Suprapubic skin (tissue), 4 donors: ENCODE results near the gene MTX2.

Source experiments
- EP300 ChIP-seq: sonication (generic); formaldehyde crosslinking; IDR thresholded peaks from one replicate; pipeline ENCODE4 v1.6.1; 2017; ENCODE audit warnings: antibody characterized with exemption
- POLR2A ChIP-seq, 2 donors: fragments of 450-650 bp; IDR thresholded peaks; one replicate each; pipeline ENCODE4 v1.6.1; 2017; ENCODE audit warnings: antibody characterized with exemption in 2 of 2, mild to moderate bottlenecking in 2 of 2, moderate library complexity in 2 of 2
- POLR2AphosphoS5 ChIP-seq, 3 donors: sonication (generic); formaldehyde crosslinking; IDR thresholded peaks; one replicate each; pipeline ENCODE4 v1.6.1; 2017; ENCODE audit warnings: antibody characterized with exemption in 3 of 3
- TF ChIP-seq, protein P1 (sequence below), 2 donors: fragments of 200-600 bp in 1 of 2; fragments of 450-650 bp in 1 of 2; sonication (generic) in 1 of 2; IDR thresholded peaks; one replicate each; pipeline ENCODE4 v1.5.1; 2016 to 2019; ENCODE audit warnings: antibody characterized with exemption in 2 of 2, mild to moderate bottlenecking in 1 of 2, moderate library complexity in 1 of 2

DNA sequence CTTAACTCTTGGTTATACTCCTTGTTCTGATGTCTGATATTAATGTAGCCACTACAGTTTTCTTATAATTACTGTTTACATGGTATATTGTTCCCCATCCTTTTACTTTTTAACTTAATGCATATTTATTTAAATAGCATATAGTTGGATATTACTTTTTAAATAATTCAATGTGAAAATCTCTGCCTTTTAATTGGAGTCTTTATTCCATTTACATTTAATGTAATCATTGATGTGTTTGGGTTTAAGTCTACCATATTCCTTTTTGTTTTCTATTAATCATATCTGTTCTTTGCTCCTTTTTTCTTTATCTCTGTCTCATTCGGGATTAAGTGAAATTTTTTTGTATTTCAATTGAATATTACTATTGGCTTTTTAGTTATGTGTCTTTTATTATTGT lies 109.1 kb downstream of the MTX2 start:
- TF ChIP-seq, protein P1, sequence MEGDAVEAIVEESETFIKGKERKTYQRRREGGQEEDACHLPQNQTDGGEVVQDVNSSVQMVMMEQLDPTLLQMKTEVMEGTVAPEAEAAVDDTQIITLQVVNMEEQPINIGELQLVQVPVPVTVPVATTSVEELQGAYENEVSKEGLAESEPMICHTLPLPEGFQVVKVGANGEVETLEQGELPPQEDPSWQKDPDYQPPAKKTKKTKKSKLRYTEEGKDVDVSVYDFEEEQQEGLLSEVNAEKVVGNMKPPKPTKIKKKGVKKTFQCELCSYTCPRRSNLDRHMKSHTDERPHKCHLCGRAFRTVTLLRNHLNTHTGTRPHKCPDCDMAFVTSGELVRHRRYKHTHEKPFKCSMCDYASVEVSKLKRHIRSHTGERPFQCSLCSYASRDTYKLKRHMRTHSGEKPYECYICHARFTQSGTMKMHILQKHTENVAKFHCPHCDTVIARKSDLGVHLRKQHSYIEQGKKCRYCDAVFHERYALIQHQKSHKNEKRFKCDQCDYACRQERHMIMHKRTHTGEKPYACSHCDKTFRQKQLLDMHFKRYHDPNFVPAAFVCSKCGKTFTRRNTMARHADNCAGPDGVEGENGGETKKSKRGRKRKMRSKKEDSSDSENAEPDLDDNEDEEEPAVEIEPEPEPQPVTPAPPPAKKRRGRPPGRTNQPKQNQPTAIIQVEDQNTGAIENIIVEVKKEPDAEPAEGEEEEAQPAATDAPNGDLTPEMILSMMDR (IDR thresholded peaks at IDR 0.05), result no peak
- TF ChIP-seq EP300 (no peak), POLR2AphosphoS5 (IDR thresholded peaks at IDR 0.05) (no peak), POLR2A (IDR thresholded peaks at IDR 0.05) (no peak)
